NCI-H526 treated with DMSO at 0.1 percent for 48 hours (cell line): Measurements from ENCODE around the gene TPPP3.

Source experiments
- DNase-seq: peaks from one replicate; lab custom pipeline; 2025; lab: John Stamatoyannopoulos, UW

Gene TPPP3

DNA sequence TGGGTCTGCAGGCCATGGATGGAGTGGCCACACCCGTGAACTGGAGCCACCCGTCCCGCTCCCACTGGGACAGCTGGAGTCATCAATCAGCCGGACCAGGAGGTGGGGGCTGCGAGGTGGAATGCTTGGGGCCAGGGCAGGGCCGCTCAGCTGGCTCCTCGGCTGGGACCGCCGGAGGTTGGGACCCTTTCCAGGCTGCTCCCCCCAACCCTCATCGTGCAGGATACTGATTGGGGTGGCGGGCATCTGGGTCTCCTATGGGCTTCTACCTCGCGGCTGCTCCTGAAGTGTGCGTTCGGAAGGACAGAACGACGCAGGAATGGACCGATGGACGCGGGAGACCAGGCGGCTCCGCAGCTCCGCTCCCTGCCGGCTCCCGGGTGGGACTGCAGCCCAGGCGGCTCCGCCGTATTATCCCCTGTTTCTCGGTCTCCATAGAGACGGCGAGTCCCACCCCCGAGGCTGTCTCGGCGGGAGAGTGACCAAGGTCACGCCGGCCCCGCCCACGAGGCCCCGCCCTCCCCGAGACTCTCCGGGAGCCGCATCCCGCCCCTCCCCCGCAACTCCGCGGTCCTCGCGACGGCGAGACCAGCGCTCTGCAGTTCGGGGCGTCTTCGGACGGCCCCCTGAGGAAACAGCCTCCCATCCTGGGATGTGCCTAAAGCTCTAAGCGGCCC is at the start of gene TPPP3:
Gene TPPP3, minus strand, starts transcription at position 388 of the 677 bp plus-strand sequence. CDS start 2,387 bp downstream, outside the sequence.
- peak; percentile 22 for DNase-seq

DNA sequence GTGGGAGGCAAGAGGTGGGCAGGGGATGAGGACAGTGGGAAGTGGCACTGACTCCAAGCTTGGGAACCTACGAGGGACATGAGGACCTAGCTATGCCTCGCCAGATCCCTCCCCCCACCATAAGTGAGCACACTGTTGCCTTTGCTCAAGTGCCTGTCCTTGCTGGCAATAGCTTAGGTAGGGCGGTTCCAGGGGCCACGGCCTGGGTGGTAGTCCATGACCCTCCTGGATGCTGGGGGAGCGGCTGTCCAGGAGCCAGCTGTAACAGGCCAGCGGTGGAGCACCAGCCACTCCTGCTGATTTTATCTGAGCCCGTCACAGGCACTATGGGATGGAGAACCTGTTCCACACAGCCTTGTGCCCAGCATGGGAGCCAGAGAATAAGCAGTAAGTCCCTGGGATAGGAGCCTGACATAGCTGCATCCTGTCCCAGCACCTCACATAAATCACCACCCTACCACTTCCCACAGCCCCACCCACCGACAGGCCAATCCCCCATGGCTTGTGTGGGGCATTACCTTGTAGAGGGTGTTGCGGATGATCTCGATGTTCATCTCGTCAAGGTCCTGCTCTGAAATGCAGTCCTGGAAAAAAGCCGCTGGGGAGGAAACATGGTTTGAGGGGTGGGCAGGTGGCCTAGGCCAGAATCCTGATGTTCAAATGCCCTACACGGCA is 49.4 kb upstream of the TPPP3 start:
- no peak for DNase-seq

DNA sequence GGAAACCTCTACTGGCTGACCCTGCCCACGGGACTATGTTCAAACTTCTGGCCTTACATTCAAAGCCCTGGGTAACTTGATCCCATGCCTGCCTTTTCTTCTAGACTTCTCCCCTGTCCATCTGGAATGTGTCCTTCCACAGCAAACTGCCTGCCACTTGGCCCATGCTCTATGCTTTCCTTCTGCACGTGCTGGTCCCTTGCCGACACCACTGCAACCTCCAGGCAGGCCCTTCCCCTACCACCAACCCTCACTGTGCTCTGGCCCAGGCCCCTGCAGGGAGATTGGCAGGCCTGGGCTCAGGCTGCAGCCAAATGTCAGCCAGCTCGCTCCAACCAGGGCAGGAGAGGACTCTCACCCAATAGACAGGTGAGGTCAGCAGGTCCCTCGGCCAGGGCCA is 48.6 kb upstream of the TPPP3 start:
- DNase-seq, result no peak

DNA sequence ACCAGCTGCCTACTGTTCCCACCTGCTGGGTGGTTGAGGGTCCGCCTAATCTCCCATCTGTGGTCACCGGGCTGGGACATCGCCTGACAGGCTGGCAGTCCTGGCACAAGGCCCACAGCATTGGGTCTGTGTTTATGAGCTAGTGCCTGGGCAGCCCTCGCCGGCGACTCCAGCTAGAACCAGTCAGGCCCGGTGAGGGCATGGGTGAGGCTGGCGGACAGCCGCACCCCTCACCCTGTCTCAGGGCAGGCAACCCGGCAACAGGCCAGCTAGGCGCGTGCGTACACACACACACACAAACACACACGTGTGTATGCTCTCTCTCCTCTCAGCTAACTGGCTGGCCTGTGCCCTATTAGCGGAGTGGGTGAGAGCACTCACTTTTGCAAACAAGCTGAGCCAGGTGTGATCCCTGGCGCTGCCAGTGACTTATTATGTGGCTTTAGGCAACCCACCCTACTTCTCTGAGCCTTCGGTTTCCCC is 48.0 kb upstream of the TPPP3 start:
- DNase-seq, result no peak

DNA sequence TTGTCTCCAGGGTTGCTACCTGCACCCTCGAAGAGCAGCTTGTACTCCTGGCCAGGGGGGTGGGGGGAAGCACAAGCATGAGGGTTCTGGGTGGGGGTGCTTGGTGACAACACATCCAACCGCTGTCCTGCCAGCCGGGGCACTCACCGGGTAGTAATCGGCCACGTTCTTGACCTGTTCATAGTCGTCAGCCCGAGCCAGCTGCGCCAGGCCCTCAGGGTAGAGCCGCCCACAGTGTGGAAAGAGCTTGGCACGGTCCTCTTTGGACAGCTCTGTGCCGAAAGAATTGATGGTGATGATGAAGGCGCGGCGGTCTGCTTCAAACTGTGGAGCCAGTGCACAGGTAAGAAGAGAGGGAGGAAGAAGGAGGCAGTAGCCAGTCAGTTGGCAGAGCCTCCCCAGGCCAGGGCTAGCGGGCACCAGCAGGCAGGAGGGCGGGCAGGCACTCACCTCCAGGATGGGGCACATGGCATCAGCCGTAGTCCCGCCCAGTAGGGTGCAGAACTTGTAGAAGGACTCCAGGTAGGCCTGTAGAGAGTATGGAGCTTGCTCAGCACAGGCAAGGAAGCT is 45.6 kb upstream of the TPPP3 start:
- no peak for DNase-seq

DNA sequence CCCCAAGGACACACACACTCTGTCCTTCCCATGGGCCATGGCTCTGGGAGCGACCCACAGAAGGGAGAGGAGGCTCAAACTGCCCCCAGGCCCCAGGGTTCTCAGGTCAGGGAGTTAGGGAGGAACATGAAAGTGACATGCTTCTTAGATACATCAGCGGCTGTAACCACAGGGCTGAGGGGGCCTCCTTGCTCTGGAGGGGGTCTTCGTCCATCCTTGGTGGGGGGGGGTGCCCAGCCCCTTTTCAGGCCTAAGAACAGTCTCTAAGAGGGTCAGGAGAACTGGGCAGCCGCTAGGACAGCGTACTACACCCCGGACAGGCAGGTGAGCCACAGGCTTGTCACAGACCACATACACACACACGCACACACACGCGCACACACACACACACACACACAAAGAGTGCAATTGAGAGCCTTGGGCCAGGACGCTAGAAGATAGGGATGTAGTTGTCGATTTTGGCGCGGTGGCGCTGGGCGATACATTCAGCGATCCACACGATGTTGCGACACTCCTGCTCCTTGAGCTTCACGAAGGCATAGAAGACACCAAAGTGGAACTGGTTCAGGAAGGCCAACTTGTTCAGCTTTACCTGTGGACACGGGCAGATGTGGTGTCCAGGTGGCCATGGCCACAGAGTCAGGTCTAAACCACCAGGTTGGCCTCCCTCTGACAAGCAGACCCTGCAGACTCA is 44.9 kb upstream of the TPPP3 start:
- DNase-seq, result no peak

DNA sequence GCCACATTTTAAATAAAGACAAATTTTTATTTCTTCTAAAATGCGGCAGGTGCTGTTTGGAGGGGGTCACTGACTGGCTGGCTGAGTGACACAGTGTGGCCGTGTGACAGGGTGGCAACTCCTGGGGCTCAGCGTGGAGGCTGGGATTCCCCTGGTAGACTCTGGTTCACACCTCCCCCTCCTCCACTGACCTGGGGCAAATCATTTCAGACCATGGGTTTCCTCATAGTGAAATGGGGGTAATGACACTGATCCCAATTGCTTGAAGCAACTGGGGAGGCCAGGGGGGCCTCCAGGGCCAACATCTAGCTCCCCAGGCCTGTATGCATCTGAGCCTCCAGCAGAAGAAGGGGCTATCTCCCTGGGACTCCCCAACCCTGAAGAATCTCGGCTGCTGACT is 44.2 kb upstream of the TPPP3 start:
- no peak for DNase-seq

DNA sequence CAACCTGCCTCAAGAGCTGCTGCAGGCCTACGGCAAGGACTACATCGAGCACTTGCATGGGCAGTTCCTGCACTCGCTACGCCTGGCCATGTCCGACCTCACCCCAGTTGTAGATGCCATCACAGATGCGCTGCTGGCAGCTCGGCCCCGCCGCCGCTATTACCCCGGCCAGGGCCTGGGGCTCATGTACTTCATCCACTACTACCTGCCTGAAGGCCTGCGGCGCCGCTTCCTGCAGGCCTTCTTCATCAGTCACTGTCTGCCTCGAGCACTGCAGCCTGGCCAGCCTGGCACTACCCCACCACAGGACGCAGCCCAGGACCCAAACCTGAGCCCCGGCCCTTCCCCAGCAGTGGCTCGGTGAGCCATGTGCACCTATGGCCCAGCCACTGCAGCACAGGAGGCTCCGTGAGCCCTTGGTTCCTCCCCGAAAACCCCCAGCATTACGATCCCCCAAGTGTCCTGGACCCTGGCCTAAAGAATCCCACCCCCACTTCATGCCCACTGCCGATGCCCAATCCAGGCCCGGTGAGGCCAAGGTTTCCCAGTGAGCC is 43.4 kb upstream of the TPPP3 start:
- no peak for DNase-seq

DNA sequence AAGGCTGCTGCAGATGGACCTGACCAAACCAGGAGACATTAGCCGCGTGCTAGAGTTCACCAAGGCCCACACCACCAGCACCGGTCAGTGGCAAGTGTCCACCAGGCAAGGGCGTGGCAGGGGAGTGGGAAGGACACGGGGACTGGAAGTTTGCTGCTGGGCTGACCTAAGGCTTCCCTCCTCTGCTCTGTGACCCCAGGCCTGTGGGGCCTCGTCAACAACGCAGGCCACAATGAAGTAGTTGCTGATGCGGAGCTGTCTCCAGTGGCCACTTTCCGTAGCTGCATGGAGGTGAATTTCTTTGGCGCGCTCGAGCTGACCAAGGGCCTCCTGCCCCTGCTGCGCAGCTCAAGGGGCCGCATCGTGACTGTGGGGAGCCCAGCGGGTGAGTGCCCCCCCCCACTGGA is 42.5 kb upstream of the TPPP3 start:
- no peak for DNase-seq

DNA sequence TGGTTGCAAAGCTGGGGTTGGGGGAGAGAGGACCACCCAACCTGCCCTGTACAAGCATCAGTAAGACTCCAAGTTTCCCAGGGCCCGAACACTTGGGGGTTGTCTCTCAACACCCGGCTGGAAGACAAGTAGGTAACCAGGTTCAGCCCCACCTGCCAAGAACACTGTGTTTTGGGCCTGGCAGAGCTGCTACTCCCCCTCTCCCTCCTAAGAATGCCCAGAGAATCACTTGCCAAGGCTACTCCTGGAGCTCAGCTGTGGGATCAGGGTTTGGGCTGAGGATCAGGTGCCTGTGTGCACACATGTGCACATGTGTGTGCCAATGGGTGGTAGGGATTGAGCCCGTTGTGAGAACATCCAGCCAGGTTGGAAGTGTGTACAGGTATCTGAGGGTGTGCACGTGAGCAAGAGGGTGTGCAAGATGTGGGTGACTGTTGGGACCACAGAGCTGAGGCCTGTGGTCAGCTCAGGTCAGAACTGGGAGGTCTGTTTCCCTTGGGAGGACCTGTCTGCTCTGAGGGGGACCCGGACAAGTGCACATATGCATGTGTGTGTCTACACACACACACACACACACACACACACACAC is 39.9 kb upstream of the TPPP3 start:
- DNase-seq, result no peak

DNA sequence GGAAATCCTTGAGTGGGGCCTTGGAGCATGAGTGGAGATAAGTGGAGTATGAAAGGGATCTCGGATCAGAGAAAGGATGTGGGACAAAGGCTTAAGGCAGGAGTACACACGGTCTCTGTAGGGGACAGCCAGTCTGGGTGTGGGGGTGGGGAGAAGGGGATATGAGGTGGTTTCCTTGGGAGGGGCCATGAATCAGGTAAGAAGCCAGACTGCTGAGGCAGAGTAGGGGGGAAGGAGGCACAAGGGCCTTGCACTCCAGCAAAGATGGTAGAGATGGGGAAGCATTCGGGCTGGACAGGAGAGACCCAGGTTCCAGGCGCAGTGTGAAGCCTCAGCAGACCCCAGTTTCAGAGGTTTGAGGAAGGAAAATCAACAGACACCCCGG is 39.2 kb upstream of the TPPP3 start:
- DNase-seq, result no peak

DNA sequence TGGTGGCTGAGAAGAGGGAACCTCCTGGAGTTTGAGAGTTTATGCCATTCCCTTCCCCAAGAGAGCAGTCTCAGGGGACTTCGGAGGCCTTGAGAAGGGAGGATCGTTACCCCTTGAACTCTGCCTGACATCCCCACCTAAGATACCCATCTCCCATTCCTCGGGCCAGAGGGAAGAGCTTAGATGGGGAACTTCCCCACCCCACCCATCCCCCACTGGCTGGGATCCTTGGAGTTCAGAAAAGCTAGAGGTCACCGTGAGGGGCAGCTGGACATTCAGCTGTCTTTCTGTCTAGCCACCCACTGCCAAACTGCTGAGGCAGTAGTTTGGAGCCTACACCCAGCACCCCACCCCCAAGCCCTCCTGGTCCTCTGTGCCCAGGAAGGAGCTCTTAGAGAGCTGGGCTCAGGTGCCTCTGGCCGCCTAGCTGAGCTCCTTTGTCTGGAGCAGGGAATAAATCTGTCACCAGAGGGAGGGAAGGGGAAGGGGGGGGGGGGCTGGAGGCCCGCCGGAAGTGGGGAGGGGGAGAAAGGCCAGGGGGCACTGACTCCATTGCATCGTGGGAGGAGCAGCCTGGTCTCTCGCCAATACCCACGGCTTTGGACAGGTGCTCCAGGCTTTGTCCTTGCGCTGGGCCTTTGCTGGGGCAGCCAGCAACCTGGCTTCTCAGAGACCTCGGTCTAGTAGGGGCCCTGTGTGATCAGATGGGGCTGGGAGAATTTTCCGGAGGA is 38.6 kb upstream of the TPPP3 start:
- DNase-seq, result no peak

DNA sequence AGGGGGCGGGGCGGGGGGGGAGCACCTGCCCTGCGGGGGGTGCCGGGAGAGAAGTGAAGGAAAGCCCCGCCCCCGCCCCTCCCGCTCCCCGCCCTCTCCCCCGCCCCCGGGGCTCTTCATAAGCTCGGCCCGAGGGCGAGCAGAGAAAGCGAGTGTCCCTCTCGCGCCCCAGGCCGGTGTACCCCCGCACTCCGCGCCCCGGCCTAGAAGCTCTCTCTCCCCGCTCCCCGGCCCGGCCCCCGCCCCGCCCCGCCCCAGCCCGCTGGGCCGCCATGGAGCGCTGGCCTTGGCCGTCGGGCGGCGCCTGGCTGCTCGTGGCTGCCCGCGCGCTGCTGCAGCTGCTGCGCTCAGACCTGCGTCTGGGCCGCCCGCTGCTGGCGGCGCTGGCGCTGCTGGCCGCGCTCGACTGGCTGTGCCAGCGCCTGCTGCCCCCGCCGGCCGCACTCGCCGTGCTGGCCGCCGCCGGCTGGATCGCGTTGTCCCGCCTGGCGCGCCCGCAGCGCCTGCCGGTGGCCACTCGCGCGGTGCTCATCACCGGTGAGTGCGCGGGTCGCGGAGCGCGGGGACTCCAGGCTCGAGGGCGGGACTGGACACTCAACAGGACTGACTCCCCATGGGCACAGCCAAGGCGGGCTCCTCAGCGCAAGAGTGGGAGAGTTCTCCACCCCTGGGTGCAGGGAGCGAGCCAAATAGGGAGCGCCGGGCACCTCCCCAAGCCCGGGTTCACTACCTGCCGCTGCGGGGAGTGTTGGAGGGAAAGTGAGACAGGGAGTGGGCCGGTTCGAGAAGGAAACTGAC is 37.9 kb upstream of the TPPP3 start, which contains the start of gene HSD11B2:
Gene HSD11B2, plus strand, starts transcription at position 145 of the 798 bp plus-strand sequence. Its CDS starts 128 bp downstream, at position 273.
- DNase-seq, result no peak

DNA sequence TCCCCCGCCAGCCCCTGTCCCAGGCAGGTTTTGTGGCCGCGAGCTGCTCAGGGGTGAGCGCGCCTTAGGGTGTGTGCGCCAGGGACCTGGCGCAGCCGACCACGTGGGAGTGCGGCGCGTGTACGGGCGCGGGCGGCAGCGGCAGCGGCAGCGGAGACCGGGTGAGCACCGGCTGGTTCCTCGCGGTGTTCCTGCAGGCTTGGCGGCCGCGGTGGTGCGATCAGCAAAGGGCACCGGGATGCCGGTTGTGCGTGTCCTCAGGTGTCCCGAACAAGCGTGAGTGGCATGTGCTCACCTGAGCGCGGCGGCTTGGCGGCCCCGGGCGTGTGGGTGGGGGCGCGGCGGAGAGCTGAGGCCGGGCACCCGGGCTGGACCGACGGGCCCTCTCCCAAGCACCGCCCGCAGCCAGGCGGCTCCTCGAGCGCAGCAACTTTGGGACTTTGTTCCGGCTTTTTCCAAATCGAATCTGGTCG is 37.2 kb upstream of the TPPP3 start:
- no peak for DNase-seq

DNA sequence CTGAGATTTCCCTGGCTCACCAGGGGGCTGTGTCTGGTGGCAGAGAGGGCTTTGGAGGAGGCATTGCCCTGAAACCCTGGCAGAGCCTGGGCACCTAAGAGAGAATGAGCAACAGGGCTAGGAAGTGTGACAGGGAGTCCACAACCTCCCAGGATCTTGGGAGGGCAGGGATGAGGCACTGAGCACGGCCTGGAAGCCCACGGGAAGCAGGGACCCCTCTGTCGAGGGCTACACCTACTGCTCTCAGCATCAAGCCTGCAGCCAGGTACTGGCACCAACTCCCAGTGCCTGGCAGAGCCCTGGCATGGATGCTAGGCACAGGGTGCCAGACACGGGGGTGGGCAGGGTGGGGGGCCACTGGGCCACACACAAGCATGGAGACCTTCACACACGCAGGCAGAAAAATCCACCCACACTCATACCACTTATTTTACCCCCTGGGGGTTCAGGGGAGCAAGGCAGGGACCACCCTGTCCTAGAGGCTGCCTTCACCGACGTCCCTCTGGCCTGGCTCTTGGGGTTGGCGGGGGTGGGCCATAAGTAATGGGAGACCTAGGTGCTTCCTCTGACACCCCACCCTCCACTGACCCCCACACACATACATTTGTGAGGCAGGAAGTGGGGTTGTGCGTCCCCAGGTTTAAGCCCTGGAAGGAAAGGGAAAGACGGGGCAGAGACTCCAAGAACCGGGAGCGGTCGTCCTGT is 36.7 kb upstream of the TPPP3 start:
- no peak for DNase-seq

DNA sequence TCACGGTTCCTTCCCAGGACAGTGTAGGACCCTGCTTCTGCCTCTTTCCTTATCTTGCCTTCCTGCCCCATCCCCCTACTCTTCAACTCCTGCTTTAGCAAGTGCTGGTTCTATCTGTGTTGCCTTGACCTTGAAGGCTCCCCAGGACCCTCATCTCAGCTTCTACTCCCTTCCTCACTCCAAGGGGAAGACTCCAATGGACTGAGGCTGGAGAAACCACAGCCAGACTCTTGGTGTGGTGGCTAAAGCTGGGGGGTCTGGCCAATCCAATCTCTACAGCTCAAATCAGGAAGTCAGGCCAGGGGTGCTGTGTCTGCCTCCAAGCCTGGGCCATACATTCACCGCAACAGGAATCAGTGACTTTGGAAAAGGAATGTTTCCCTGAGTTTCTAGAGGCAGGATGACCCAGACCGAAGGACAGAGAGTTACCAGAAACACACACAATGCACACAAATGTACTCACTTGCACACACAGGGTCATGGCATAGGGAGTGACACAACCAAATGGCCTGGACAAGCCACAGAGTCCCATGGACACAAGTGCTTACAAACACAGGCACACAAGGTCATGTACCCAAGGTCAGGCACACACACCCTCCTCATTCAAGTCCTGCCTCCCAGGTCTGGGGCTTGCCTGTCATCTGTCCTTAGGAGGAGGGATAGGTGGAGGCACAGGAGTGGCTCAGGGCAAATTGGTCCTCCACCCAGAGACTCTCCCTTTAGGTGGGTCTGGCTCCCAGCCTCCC is 35.9 kb upstream of the TPPP3 start:
- no peak for DNase-seq

DNA sequence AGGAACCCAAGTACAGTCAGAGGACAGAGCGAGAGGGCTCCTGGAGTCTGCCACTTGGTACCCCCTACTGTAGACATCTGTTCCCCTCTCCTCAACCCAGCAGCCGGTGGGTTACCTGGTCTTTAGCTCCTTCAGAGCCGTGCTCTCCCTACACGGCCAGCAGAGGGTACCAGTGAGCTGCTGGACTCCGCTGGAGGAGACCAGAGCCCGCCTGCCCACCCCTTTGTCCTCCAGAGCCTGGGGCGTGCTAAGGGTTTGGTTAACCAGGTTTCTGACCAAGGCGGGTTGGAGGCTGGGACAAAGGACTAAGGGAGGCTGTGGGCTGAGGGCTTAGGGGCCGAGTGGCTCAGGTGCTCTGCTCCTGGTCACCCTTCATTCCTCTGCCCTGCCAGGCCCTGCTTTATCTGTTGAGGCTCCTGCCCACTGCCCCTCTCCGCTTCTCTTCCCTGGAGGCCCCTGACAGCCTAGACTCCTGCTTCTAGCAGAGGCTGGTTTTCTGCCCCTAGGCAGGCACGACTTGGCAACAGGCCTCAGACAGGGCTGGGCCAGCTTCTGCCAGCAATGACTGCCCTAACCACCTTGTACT is 34.9 kb upstream of the TPPP3 start:
- peak; percentile 3 for DNase-seq

DNA sequence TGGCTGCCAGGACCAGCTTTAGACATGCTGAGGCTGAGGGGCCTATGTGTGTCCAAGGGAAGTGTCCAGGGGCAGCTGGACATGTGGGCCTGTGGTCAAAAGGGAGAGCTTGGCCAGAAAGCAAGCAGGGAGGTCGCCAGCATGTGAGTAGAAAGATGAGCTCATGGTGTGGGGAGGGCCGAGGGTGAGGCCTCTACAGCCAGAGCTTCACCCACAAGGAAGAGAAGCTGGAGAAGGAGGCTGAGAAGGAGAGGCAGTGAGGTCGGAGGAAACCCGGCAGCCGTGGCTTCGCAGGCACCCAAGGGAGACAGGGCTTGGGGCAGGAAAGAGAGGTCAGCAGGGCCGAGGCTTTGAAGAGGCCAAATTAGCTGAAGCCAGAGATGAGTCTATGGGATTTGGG is 33.7 kb upstream of the TPPP3 start:
- DNase-seq, result no peak

DNA sequence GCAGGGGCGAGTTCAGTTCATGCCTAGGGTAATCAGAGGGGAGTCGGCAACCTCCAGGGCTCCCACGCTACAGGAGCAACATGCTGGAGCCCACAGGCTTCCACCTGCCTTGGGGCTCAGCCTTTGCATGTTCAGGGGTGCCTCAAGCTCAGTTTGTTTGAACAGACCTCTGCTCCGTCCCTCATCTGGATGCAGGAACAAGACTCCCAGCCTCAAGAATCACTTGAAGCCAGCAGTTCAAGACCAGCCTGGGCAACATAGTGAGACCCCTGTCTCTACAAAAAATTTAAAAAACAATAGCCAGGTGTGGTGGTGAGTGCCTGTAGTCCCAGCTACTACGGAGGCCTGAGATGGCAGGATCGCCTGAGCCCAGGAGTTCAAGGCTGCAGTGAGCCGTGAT is 32.7 kb upstream of the TPPP3 start:
- no peak for DNase-seq
